ENCODE results near the gene IGIP. TPM values are rescaled to one million over a fixed set of nuclear protein-coding genes. Genes with fewer than 3 reads are reported as not detected.
A peak's percentile ranks its signal among the peaks of the same experiment; 100 is the strongest.

IGIP gene
- total and polyA plus RNA-seq, 9 donors, result 6.8 to 17.3 (median 12.9) TPM

DNA sequence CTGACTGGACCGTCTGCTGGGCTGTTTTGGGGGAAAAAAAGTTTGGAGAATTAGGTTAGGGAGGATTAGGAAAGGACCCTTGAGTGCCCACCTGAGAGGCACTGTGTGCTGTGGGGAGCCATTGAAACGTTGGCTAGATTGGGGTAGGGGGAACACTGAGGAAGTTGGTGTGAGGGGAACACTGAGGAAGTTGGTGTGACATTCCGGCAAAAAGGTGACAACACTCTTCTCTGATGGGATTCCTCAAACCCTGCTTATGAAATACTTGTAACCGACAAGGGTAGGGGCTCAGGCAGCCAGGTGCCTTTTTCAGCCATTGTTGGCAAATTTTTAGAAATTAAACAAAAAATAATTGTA is 50.3 kb downstream of the IGIP start:
- no peaks in the 10 kb centered on the region for H3K9me3 ChIP-seq
- H3K4me1 ChIP-seq (ENCODE audit: insufficient read depth), result peaks cover 4% of the 10 kb centered on the region
- TF ChIP-seq, protein P1, sequence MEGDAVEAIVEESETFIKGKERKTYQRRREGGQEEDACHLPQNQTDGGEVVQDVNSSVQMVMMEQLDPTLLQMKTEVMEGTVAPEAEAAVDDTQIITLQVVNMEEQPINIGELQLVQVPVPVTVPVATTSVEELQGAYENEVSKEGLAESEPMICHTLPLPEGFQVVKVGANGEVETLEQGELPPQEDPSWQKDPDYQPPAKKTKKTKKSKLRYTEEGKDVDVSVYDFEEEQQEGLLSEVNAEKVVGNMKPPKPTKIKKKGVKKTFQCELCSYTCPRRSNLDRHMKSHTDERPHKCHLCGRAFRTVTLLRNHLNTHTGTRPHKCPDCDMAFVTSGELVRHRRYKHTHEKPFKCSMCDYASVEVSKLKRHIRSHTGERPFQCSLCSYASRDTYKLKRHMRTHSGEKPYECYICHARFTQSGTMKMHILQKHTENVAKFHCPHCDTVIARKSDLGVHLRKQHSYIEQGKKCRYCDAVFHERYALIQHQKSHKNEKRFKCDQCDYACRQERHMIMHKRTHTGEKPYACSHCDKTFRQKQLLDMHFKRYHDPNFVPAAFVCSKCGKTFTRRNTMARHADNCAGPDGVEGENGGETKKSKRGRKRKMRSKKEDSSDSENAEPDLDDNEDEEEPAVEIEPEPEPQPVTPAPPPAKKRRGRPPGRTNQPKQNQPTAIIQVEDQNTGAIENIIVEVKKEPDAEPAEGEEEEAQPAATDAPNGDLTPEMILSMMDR (IDR thresholded peaks at IDR 0.05), result no peak
- TF ChIP-seq EP300 (IDR thresholded peaks at IDR 0.05) (no peak), POLR2A (IDR thresholded peaks at IDR 0.05) (no peak)
- no peak for DNase-seq
- H3K4me3 ChIP-seq, result peak overlapping the region; percentile 80
- peak overlapping the region; percentile 96 to 98 for H3K27ac ChIP-seq
- H3K36me3 ChIP-seq, result no peaks in the 10 kb centered on the region
- intact Hi-C loops (cut with DNase I), result no loop called here
- WGBS, 3 donors, result 20 to 25% (median 23%) methylated on average over 4 of the region's 4 CpGs
- H3K27me3 ChIP-seq, result no peaks in the 10 kb centered on the region

DNA sequence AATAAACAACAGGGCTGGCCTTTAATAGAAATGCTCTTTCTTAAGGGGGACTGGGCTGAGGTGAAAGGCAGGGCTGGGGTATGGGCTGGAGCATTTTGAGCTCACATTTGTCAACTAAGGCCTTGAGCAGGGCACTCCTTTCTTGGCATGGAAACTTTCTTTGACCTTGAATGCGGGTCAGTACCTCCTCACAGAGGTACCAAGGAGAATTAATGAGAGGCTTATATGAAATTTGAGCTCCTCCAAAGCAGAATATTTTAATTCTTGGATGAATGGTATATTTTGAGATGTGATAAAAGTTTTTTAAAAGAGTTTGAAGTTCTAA is 52.3 kb downstream of the IGIP start:
- Histone ChIP-seq H3K9me3 (no peaks in the 10 kb centered on the region), H3K4me1 (ENCODE audit: insufficient read depth) (peaks cover 8% of the 10 kb centered on the region), H3K27me3 (no peaks in the 10 kb centered on the region), H3K27ac (peak overlapping the region; percentile 50 to 51), H3K4me3 (no peak overlapping the region), H3K36me3 (no peaks in the 10 kb centered on the region)
- 4 to 6% (median 5%) methylated on average over 1 of the region's 1 CpG for WGBS, 3 donors
- TF ChIP-seq, protein P1 (IDR thresholded peaks at IDR 0.05), result no peak
- TF ChIP-seq EP300 (IDR thresholded peaks at IDR 0.05) (no peak), POLR2A (IDR thresholded peaks at IDR 0.05) (no peak)
- no peak for DNase-seq
- intact Hi-C loops (cut with DNase I), result no loop called here

DNA sequence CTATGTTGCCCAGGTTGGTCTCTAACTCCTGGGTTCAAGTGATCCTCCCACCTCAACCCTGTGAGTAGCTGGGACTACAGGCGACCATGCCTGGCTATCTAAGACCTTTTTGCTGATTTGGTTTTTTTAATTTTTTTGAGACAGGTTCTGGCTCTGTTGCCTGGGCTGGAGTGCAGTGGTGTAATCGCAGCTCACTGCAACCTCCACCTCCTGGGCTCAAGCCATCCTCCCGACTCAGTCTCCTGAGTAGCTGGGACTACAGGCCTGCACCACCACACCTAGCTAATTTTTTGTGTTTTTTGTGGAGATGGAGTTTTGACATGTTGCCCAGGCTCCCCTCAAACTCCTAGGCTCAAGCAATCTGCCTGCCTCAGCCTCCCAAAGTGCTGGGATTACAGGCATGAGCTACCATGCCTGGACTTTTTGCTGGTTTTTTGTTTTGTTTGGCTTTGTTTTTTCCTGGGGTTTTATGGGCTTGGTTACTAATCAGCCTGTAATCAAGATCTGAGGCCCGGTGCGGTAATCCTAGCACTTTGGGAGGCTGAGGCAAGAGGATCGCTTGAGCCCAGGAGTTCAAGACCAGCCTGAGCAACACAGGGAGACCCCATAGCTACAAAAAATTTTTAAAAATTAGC is 52.9 kb downstream of the IGIP start:
- no peaks in the 10 kb centered on the region for H3K27me3 ChIP-seq
- peaks cover 8% of the 10 kb centered on the region for H3K4me1 ChIP-seq (ENCODE audit: insufficient read depth)
- no peaks in the 10 kb centered on the region for H3K36me3 ChIP-seq
- WGBS, 3 donors, result 28 to 44% (median 31%) methylated on average over 6 of the region's 6 CpGs
- no peaks in the 10 kb centered on the region for H3K9me3 ChIP-seq
- H3K27ac ChIP-seq, result peak overlapping the region in 1 of 2 donors; percentile 51
- TF ChIP-seq POLR2A (IDR thresholded peaks at IDR 0.05), result no peak
- intact Hi-C loops (cut with DNase I), result no loop called here
- peak in 2 of 5 donors; percentile 43 to 46 for DNase-seq
- H3K4me3 ChIP-seq, result no peak overlapping the region

Other genes with a start within 250 kb of the IGIP start
- 10 to 100 TPM in 5 of 7 donors, 1 to 10 TPM in 2; 6.4 to 32.6 (median 25.5) TPM for gene NRG2, start 82.6 kb upstream of the IGIP start, total RNA-seq
- 10 to 100 TPM in 1 of 2 donors, 1 to 10 TPM in 1; 2.6 to 10.1 TPM for gene NRG2, start 82.6 kb upstream of the IGIP start, polyA plus RNA-seq
- 10 to 100 TPM; 19.5 to 35.5 (median 29.8) TPM for gene PURA, start 11.8 kb upstream of the IGIP start, total RNA-seq
- 10 to 100 TPM in 1 of 2 donors, 1 to 10 TPM in 1; 6.3 to 11.0 TPM for gene PURA, start 11.8 kb upstream of the IGIP start, polyA plus RNA-seq
- 100 to 1,000 TPM in 1 of 7 donors, 10 to 100 TPM in 6; 24.6 to 143 (median 40.6) TPM for gene CYSTM1, start 49.3 kb downstream of the IGIP start, total RNA-seq
- gene CYSTM1, start 49.3 kb downstream of the IGIP start, polyA plus RNA-seq, result 10 to 100 TPM; 34.1 to 35.4 TPM
- 10 to 100 TPM; 27.4 to 65.7 (median 35.2) TPM for gene PFDN1, start 177.2 kb downstream of the IGIP start, total RNA-seq
- gene PFDN1, start 177.2 kb downstream of the IGIP start, polyA plus RNA-seq, result 100 to 1,000 TPM in 1 of 2 donors, 10 to 100 TPM in 1; 61.3 to 113 TPM
- gene HBEGF, start 220.7 kb downstream of the IGIP start, total RNA-seq, result 10 to 100 TPM in 1 of 7 donors, 1 to 10 TPM in 6; 1.5 to 14.5 (median 5.6) TPM
- gene HBEGF, start 220.7 kb downstream of the IGIP start, polyA plus RNA-seq, result 10 to 100 TPM in 1 of 2 donors, 1 to 10 TPM in 1; 3.4 to 10.8 TPM
- gene SLC4A9, start 234.3 kb downstream of the IGIP start, total RNA-seq, result under 1 TPM in 1 of 7 donors, not detected in 6; 0.13 TPM
- gene SLC4A9, start 234.3 kb downstream of the IGIP start, polyA plus RNA-seq, result not detected